GM12878 (cell line): ENCODE data around the gene CREB5.

ENCODE experiments used
- MYC ChIP-seq: IDR thresholded peaks from 2 replicates; pipeline ENCODE4 v1.6.1; 2011; ENCODE audit warnings: mild to moderate bottlenecking, low read length, moderate library complexity, inconsistent platforms; ENCODE audit not compliant: insufficient read depth, insufficient replicate concordance, insufficient read length, severe bottlenecking
- NFYB ChIP-seq: IDR thresholded peaks from 2 replicates; pipeline ENCODE4 v1.6.1; 2011; ENCODE audit warnings: low read depth, mild to moderate bottlenecking, low read length, improper control_type of control experiment, moderate library complexity; ENCODE audit not compliant: insufficient read depth
- NR2C2 ChIP-seq: IDR thresholded peaks from 2 replicates; pipeline ENCODE4 v1.6.1; 2011; ENCODE audit warnings: borderline replicate concordance, low read depth; ENCODE audit not compliant: control insufficient read depth, insufficient read length
- PRDM15 ChIP-seq: fragments of 450-650 bp; formaldehyde crosslinking; IDR thresholded peaks from 2 replicates; pipeline ENCODE4 v1.4.0; 2020; ENCODE audit warnings: mild to moderate bottlenecking, moderate library complexity
- RFX5 ChIP-seq: IDR thresholded peaks from 2 replicates; pipeline ENCODE4 v1.6.1; 2011; ENCODE audit warnings: low read depth, low read length, improper control_type of control experiment
- TCF12 ChIP-seq: IDR thresholded peaks from 2 replicates; pipeline ENCODE4 v1.6.1; 2011; ENCODE audit warnings: low read depth, mild to moderate bottlenecking, low read length
- USF2 ChIP-seq: IDR thresholded peaks from 2 replicates; pipeline ENCODE4 v1.6.1; 2011; ENCODE audit warnings: low read depth, low read length, improper control_type of control experiment, borderline replicate concordance
- YY1 ChIP-seq: IDR thresholded peaks from 2 replicates; pipeline ENCODE4 v1.6.1; 2011; ENCODE audit warnings: low read depth, mild to moderate bottlenecking, low read length
- TF ChIP-seq, protein P1 (sequence below), 3 experiments: IDR thresholded peaks in 2 of 3; conservative IDR thresholded peaks in 1 of 3; 2 replicates each; pipeline ENCODE4 v1.5.1; 2011; ENCODE audit warnings: low read depth in 3 of 3, low read length in 3 of 3, mild to moderate bottlenecking in 3 of 3, control low read depth in 2 of 3, moderate library complexity in 2 of 3, inconsistent platforms in 1 of 3, mixed read lengths in 1 of 3; ENCODE audit not compliant: control insufficient read depth in 2 of 3, insufficient read depth in 1 of 3; ENCODE audit errors: extremely low read depth in 1 of 3

DNA sequence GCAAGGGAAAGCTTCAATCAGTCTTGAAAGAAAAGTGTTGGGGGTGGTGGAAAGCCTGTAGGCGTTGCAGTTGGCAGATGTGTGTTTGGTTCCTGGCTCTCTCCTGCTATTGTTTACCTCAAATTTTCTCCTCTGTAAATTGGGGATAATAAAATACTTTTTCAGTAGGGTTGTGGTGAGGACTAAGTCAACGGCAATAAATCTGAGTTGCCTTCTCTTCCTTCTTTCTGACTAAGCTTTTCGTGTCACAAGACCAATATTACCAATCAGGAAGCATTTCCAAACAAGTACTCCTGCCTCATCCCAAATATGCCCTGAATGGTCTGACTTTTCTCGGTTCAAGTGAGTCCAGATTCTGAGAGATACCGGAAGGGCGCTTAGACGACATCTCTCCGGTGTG is 54.0 kb downstream of the CREB5 start:
- TF ChIP-seq TCF12: no peak
- no peak for TF ChIP-seq NFYB
- no peak for TF ChIP-seq PRDM15 (CRISPR knock-in tag)
- TF ChIP-seq, protein P1, sequence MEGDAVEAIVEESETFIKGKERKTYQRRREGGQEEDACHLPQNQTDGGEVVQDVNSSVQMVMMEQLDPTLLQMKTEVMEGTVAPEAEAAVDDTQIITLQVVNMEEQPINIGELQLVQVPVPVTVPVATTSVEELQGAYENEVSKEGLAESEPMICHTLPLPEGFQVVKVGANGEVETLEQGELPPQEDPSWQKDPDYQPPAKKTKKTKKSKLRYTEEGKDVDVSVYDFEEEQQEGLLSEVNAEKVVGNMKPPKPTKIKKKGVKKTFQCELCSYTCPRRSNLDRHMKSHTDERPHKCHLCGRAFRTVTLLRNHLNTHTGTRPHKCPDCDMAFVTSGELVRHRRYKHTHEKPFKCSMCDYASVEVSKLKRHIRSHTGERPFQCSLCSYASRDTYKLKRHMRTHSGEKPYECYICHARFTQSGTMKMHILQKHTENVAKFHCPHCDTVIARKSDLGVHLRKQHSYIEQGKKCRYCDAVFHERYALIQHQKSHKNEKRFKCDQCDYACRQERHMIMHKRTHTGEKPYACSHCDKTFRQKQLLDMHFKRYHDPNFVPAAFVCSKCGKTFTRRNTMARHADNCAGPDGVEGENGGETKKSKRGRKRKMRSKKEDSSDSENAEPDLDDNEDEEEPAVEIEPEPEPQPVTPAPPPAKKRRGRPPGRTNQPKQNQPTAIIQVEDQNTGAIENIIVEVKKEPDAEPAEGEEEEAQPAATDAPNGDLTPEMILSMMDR (IDR thresholded peaks at IDR 0.05 in 2 of 3, conservative IDR thresholded peaks at IDR 0.05 in 1 of 3; ENCODE audit: control insufficient read depth in 2 of 3, extremely low read depth in 1 of 3, insufficient read depth in 1 of 3, low read depth in 3 of 3, low read length in 3 of 3): no peak
- no peak for TF ChIP-seq YY1
- TF ChIP-seq RFX5: no peak
- no peak for TF ChIP-seq USF2
- TF ChIP-seq NR2C2: no peak
- no peak for TF ChIP-seq MYC
